Fibroblast of mammary gland (primary cell): Measurements from ENCODE around the gene CYBRD1.

ENCODE experiments used
- DNase-seq: peaks from one replicate; pipeline ENCODE4 v3.0.0-alpha.2; 2010; ENCODE audit warnings: low read depth
- H3K4me3 ChIP-seq: 2 replicates; pipeline ENCODE4 v1.5.1; 2011; ENCODE audit warnings: low read depth, mild to moderate bottlenecking, low read length, moderate library complexity; ENCODE audit not compliant: control insufficient read depth
- CTCF ChIP-seq: conservative IDR thresholded peaks from 2 replicates; pipeline ENCODE4 v1.5.1; 2011; ENCODE audit warnings: low read depth, low read length, inconsistent platforms; ENCODE audit not compliant: control insufficient read depth, insufficient read depth

Gene CYBRD1, protein sequence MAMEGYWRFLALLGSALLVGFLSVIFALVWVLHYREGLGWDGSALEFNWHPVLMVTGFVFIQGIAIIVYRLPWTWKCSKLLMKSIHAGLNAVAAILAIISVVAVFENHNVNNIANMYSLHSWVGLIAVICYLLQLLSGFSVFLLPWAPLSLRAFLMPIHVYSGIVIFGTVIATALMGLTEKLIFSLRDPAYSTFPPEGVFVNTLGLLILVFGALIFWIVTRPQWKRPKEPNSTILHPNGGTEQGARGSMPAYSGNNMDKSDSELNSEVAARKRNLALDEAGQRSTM

DNA sequence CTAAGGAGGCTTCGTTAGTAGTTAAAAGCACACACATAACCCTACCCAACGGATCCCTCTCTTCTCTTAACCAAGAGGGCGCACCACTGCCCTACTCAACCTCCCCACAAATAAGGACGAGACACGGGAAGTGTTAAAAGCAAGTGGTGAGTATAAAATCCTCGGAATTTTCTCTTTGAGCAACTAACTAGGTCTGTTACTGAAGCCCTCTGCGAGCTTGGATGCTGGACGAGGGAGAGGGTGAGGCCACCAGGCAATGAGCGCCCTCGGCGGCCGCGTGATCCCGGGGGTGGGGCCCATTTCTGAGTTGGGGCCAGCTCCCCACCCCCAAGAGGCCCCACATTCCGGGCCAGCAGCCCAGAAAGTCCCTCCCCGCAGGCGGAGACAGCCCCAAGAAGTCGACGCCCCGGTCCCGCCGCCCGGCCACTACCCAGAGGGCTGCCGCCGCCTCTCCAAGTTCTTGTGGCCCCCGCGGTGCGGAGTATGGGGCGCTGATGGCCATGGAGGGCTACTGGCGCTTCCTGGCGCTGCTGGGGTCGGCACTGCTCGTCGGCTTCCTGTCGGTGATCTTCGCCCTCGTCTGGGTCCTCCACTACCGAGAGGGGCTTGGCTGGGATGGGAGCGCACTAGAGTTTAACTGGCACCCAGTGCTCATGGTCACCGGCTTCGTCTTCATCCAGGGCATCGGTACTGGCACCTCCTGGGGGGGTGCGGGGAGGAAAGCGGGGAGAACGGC, at the start of gene CYBRD1:
Gene CYBRD1, plus strand, starts transcription at position 423 of the 736 bp plus-strand sequence. Its CDS starts 72 bp downstream, at position 495.
- peak within 1 kb of the TSS; percentile 84 for H3K4me3 ChIP-seq
- peak; percentile 13 for TF ChIP-seq CTCF
- peak; percentile 82 for DNase-seq

GRCh38 chr2:171475979-171476378, 46.3 kb upstream of the CYBRD1 start:
- DNase-seq = no peak
- no peak for TF ChIP-seq CTCF
- no peak overlapping the region for H3K4me3 ChIP-seq

DNA sequence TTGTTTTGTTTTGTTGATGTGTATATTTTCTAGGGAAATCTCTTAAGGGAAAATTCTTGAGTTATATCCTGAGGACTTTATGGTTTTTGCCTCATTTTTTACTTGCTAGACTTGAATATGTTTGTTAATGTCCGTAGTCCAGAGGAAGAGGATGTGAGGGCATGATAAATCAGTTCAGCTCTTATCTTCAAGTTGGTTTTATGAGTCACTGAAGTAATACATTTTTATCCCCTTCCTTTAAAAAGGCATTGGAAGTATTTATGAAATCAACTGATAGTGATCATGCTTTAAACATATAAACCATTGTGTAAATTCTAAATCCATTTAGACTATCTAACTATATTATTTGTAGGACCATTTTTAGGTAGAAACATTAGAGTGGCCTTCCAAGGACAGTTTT, 43.9 kb upstream of the CYBRD1 start:
- TF ChIP-seq CTCF = no peak
- no peak overlapping the region for H3K4me3 ChIP-seq
- peak; percentile 3 for DNase-seq

GRCh38 chr2:171479154-171479814, 43.0 kb upstream of the CYBRD1 start:
- DNase-seq = no peak
- H3K4me3 ChIP-seq = no peak overlapping the region
- TF ChIP-seq CTCF = no peak

DNA sequence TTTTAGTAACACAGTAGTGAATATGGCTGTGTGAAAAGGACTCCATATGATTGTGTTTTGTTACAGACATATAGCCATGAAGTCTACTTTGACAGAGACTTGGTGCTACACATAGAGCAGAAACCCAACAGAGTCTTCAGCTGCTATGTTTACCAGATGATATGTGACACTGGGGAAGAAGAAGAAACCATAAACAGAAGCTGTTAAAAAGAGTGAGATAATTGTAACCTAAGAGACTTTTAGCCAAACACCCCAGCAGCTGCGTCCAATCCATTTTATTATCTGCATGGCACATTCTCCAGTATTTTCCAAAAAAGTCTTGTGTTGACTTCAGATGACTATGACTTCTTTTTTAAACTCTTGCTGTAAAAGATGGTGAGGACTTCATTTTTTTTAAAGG, 41.4 kb upstream of the CYBRD1 start:
- DNase-seq = no peak
- no peak for TF ChIP-seq CTCF
- no peak overlapping the region for H3K4me3 ChIP-seq

- DNase-seq = no peak
- H3K4me3 ChIP-seq = no peak overlapping the region
- no peak for TF ChIP-seq CTCF
Measured at GRCh38 chr2:171482308-171482707, 40.0 kb upstream of the CYBRD1 start.
